Right lobe of liver (tissue), 6 donors: Measurements from ENCODE around the gene GALNT2. TPM values are rescaled to one million over a fixed set of nuclear protein-coding genes. Genes with fewer than 3 reads are reported as not detected.

Experiments used
- ATAC-seq, 4 donors: fragments of 200-7000 bp; cut with Tn5 transposase; one replicate each; pipeline ENCODE4 v1.9.1; 2020; ENCODE audit warnings: mild to moderate bottlenecking in 4 of 4, moderate library complexity in 4 of 4
- DNase-seq, 3 donors: peaks; one replicate each; pipeline ENCODE4 v3.0.0-alpha.2; 2020
- H3K27ac ChIP-seq, 3 donors: fragments of 200-600 bp; one replicate each; pipeline ENCODE4 v1.8.0; 2022
- H3K27me3 ChIP-seq, 2 donors: fragments of 200-600 bp; one replicate each; pipeline ENCODE4 v1.8.0; 2022
- H3K36me3 ChIP-seq, 4 donors: fragments of 200-600 bp; sonication (generic) in 1 of 4; one replicate each; pipeline versions ENCODE4 v1.5.1 to v1.8.0; 2017 to 2022; ENCODE audit warnings: control low read depth in 1 of 4
- H3K4me1 ChIP-seq, 4 donors: fragments of 200-600 bp; sonication (generic) in 1 of 4; one replicate each; pipeline versions ENCODE4 v1.5.1 to v1.8.0; 2017 to 2022; ENCODE audit warnings: control low read depth in 1 of 4
- H3K4me3 ChIP-seq, 3 donors: fragments of 200-600 bp; one replicate each; pipeline ENCODE4 v1.8.0; 2022
- H3K9me3 ChIP-seq, 4 donors: fragments of 200-600 bp; sonication (generic) in 1 of 4; one replicate each; pipeline versions ENCODE4 v1.5.1 to v1.8.0; 2017 to 2022; ENCODE audit warnings: control low read depth in 1 of 4
- CTCF ChIP-seq, 4 donors: fragments of 200-600 bp in 3 of 4; fragments of 450-650 bp in 1 of 4; IDR thresholded peaks; one replicate each; pipeline versions ENCODE4 v1.5.1 to v1.8.0; 2016 to 2022; ENCODE audit warnings: antibody characterized with exemption in 4 of 4, mild to moderate bottlenecking in 2 of 4
- POLR2A ChIP-seq: fragments of 450-650 bp; IDR thresholded peaks from one replicate; pipeline ENCODE4 v1.6.1; 2017; ENCODE audit warnings: antibody characterized with exemption, mild to moderate bottlenecking
- WGBS: methylation state at CpG from one replicate; pipeline ENCODE4 v1.1.6; 2018; ENCODE audit warnings: low coverage, low lambda C conversion rate; ENCODE audit not compliant: insufficient coverage; ENCODE audit errors: missing lambda C conversion rate; 5-methylcytosine and 5-hydroxymethylcytosine counted together
- intact Hi-C, 2 donors: fragments of 100-400 bp; cut with DNase I; formaldehyde crosslinking; loops; one replicate each; pipeline versions ENCODE4 v1.11.2 to v1.14.1; 2022
- total RNA-seq, 6 experiments: library from RNA; depleted of rRNA in 2 of 6; stranded (reverse); fragments of >200 nt in 2 of 6; fragmentation: NEBNext Ultra II Directional in 3 of 6; extraction: Animal tissue kit (Norgen Biotek cat#: 25700) in 3 of 6; gene quantifications; one replicate each; pipeline versions ENCODE4 v1.1.0 to v1.2.4, GENCODE V29; 2016 to 2023
- donor health status: DM: no; HTN: yes; CAD: no.
- donor health status: DM: no; HTN: no; CAD: no.
- donor health status: DM: no; HTN: no; CAD: no.
- donor health status: DM: no; HTN: yes; CAD: no.
- donor health status: DM: no; HTN: yes; CAD: no.

Gene GALNT2
- total RNA-seq, 6 experiments from 2014 or later, result 58.0 to 152 (median 131) TPM

GRCh38 chr1:230074270-230074669 is 7.2 kb downstream of the GALNT2 start:
- H3K4me3 ChIP-seq, result no peak overlapping the region
- H3K9me3 ChIP-seq, result no peaks in the 10 kb centered on the region
- no peak for DNase-seq
- intact Hi-C loops, result no loop called here
- TF ChIP-seq CTCF (IDR thresholded peaks at IDR 0.05), result no peak
- no peak for TF ChIP-seq POLR2A
- H3K27ac ChIP-seq, result no peak overlapping the region
- no peak for ATAC-seq
- H3K27me3 ChIP-seq, result no peaks in the 10 kb centered on the region
- H3K4me1 ChIP-seq, result peaks cover 0 to 39% (median 12%) of the 10 kb centered on the region in 4 donors
- H3K36me3 ChIP-seq, result no peaks in the 10 kb centered on the region
- WGBS, result 85% methylated on average over 4 of the region's 4 CpGs

DNA sequence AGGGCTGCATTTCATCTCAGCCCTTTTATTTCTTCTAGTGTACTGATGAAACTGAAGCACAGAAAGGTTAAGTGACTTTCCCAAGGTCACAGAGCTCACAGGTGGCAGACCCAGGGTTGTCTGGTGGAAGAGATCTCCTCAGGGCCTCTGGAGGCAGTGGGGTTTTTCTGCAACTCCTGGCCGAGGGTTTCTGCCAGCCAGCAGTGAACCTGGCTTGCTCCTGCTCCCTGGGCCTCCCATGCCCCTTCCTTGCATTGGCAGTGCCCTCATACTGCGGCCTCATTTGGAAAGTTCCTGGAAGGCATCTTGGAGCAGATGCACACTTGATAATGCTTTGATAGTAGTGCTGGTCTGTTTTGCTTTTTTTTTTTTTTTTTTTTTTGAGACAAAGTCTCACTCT is 7.7 kb downstream of the GALNT2 start:
- intact Hi-C loops, result no loop called here
- Histone ChIP-seq H3K27me3 (no peaks in the 10 kb centered on the region), H3K36me3 (no peaks in the 10 kb centered on the region), H3K9me3 (no peaks in the 10 kb centered on the region), H3K27ac (no peak overlapping the region), H3K4me1 (peaks cover 0 to 34% (median 10%) of the 10 kb centered on the region in 4 donors), H3K4me3 (no peak overlapping the region)
- ATAC-seq (no peak), DNase-seq (no peak)
- no peak for TF ChIP-seq CTCF (IDR thresholded peaks at IDR 0.05)
- TF ChIP-seq POLR2A, result no peak
- 17% methylated on average over 1 of the region's 2 CpGs for WGBS

- Histone ChIP-seq H3K4me3 (no peak overlapping the region), H3K9me3 (no peaks in the 10 kb centered on the region), H3K27me3 (no peaks in the 10 kb centered on the region), H3K27ac (no peak overlapping the region), H3K36me3 (no peaks in the 10 kb centered on the region), H3K4me1 (peaks cover 0 to 21% (median 5%) of the 10 kb centered on the region in 4 donors)
- ATAC-seq, result no peak
- TF ChIP-seq CTCF (IDR thresholded peaks at IDR 0.05) (no peak), POLR2A (no peak)
- WGBS, result 87% methylated on average over 7 of the region's 7 CpGs
- no peak for DNase-seq
- intact Hi-C loops, result no loop called here
Observed at GRCh38 chr1:230076121-230076520, 9.1 kb downstream of the GALNT2 start.

DNA sequence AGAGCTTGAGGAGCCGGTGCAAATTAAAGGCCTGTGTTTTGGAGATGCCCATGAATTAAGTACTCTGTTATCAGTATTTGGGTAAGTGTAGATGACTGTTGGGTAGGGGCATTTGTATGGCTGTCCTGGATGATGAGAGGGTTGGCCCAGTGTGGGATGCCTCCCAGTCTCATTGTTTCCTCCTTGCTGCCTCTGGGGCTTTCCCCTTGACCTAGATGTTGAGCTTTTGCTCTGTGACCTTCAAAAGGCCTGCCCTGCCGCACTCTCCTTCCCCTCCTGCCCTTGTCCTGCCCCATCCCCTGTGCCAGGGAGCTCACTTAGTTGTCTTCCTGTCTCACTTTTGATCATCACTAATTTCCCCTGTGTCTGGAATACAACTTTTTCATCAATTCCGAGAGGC is 10.0 kb downstream of the GALNT2 start:
- intact Hi-C loops, result no loop called here
- Histone ChIP-seq H3K36me3 (no peaks in the 10 kb centered on the region), H3K4me1 (peaks cover 0 to 14% (median under 1%) of the 10 kb centered on the region in 4 donors), H3K27ac (no peak overlapping the region), H3K27me3 (no peaks in the 10 kb centered on the region), H3K4me3 (no peak overlapping the region), H3K9me3 (no peaks in the 10 kb centered on the region)
- TF ChIP-seq CTCF (IDR thresholded peaks at IDR 0.05) (no peak), POLR2A (no peak)
- ATAC-seq (no peak), DNase-seq (no peak)
- 71% methylated on average over 3 of the region's 3 CpGs for WGBS
